Glomerular endothelial cell (primary cell): ENCODE data around the gene CACNA2D3. TPM values are rescaled to one million over a fixed set of nuclear protein-coding genes. Genes with fewer than 3 reads are reported as not detected.
"Not testable (repeated sequence)": the region's sequence is repeated elsewhere in the genome, so short reads cannot be mapped to it uniquely, and the experiment has no call there.

ENCODE experiments used
- DNase-seq: peaks from one replicate; pipeline ENCODE4 v3.0.0-alpha.2; 2011; ENCODE audit warnings: low read depth, low spot score; ENCODE audit errors: extremely low read depth
- total RNA-seq: library from RNA; depleted of rRNA; stranded (reverse); fragments of >200 nt; gene quantifications from 2 replicates; pipeline ENCODE4 v1.2.3, GENCODE V29; 2015

The CACNA2D3 gene
- 0.05 TPM in 1 of 2 replicates, not detected in the other for total RNA-seq

DNA sequence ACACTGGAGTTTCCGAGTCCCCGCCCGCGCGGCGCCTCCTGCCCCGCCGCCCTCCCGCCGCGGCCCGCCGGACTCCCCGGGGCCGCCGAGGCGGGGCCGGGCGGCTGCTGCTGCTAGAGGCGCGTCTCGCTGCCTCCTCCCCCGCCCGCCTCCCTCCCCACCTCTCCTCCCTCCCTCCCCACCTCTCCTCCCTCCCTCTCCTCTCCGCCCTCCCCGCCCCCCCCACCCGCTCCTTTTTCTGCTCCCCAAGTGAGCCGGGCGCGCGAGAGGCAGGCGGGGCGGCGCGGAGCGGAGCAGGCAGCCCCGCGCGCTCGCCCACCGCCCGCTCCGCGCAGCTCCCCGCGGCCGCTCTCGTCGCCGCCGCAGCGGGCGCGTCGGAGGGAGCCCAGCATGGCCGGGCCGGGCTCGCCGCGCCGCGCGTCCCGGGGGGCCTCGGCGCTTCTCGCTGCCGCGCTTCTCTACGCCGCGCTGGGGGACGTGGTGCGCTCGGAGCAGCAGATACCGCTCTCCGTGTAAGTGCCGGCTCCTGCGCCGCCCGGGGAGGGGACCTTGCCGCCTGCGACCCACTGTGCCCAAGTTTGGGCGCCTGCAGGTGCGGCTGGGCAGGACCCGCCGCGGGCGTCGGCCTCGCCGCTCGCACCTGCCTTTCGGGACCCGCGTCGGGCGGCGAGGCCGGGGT lies at the start of gene CACNA2D3:
CACNA2D3 (plus strand) TSS at position 229 of the 679 bp plus-strand sequence.
- no peak for DNase-seq

DNA sequence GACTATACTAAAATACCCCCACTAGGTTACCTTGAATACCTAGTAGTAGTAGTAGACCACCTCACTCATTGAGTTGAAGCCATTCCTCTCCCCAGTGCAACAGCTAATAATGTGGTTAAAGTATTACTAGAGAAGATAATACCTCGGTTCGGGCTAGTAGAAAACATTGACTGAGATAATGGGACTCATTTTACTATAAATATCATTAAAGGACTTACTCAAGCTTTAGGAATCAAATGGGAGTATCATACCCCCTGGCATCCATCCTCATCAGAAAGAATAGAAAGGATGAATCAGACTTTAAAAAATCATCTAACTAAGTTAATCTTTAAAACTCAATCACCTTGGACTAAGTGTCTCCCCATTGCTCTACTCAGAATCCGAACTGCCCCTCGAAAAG lies 49.0 kb upstream of the CACNA2D3 start:
- no peak for DNase-seq

DNA sequence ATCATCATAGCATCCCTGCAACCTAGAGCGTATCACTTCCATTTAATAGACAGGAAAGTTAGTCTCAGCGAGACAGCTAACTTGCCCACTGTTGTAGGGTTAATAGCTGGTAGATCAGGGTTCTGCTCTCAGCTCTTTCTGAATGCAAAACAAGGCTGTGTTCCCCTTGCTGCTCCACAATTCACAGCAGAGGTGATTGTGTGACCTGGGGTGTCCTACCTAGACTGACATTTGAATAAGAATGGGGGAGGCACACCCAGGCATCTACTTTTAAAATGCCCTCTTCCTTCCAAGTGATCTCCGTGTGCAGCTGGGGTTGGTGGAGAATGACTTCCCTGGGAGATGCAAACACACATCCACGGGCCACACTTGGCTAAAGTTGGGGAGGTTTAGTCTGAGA lies 43.0 kb upstream of the CACNA2D3 start:
- no peak for DNase-seq

DNA sequence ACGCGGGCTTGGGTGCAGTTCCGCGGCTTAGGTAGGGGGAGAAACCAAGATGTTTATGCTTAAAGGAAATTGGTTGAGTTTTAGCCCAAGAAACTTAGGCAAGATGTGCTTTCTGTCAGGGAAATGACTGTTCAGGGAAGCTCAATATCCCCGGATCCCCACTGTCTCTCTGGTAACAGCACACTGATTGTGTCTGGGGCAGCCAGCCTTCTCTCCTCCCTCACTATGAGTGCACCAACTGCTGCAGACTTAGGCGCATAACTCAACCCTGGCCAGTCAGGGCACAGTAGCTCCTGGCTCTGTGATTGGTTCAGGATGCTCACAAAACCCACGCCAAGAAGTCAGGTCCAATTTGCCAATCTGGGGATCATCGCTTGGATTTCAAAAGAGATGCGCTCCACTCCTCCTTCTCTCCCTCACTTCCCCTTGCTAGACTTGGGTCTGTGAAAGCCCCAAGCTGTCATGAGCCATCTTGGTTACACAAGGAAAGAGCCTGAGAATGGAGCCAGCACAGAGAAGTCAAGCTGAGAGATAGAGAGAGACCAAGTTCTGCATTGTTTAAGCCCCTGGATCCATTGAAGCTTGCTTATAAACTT lies 42.5 kb upstream of the CACNA2D3 start:
- no peak for DNase-seq

DNA sequence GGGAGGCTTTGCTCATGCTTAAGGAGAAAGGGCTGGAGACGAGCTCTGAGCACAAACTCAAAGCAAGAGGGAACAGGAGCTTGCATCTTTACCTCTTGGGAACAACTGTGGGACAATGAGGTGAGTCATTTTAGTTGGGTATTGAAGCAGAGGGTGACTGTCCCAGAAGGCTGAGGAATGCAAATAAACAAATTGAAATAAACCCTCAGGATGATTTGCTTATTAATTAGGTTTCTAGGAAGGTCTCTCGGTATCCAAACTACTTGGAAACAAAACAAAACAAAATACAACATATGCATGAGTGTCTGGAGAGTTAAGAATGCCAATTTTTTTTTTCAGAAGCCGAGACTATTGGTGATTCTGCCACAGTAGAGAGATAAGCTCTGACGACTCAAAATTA lies 38.4 kb upstream of the CACNA2D3 start:
- DNase-seq: no peak

DNA sequence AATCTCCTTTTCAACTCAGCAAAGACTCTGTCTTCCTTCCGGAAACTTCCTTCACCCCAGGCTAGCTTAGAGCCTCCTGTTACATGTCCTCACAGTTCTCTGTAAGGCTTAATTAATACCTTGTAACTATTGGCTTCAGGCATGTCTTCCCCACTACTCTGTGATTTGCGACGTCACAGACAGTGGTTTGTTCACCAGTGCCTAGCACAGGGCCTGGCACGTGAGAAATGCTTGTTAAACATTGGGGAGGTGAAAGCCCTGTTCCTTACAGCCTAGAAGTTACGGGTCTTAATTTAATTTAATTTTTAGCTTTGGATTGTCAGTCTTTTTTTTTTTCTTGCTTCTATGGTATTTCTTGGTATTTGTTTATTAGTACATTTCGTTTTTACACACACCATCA lies 36.4 kb upstream of the CACNA2D3 start:
- no peak for DNase-seq

DNA sequence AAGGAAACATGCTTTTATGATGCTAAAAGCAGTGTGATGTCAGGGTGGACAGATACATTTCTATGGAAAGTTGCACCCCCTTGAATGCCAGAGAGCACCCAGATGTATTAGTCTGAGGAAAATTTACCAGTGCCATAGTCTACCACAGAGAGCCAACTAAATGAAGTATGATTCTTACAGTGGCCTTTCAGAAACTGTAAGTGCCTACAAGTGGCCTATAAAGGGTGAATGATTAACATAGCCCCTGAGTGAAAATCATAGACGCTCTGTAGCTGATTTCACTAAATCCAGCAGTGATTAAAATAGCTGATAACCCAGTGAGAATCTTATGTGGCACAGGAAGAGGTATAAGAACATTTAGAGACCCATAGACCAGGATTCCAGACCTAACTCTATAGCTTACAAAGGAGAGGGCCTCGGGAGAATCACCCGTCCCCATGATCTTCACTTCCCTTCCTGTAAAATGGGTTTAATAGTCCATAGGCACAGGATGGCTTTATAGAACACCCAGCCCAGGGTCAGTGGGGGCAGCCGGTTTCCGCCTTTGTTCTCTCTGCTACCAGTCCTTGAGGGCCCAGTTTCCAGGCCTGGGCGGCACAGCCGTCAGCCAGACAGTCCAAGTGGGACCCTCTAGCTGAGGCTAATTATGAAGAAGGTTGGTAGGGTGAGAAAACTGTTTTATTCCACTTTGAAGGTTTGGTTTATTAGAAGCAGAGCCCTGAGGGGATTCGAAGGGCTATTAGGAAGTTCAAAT lies 35.5 kb upstream of the CACNA2D3 start:
- no peak for DNase-seq

DNA sequence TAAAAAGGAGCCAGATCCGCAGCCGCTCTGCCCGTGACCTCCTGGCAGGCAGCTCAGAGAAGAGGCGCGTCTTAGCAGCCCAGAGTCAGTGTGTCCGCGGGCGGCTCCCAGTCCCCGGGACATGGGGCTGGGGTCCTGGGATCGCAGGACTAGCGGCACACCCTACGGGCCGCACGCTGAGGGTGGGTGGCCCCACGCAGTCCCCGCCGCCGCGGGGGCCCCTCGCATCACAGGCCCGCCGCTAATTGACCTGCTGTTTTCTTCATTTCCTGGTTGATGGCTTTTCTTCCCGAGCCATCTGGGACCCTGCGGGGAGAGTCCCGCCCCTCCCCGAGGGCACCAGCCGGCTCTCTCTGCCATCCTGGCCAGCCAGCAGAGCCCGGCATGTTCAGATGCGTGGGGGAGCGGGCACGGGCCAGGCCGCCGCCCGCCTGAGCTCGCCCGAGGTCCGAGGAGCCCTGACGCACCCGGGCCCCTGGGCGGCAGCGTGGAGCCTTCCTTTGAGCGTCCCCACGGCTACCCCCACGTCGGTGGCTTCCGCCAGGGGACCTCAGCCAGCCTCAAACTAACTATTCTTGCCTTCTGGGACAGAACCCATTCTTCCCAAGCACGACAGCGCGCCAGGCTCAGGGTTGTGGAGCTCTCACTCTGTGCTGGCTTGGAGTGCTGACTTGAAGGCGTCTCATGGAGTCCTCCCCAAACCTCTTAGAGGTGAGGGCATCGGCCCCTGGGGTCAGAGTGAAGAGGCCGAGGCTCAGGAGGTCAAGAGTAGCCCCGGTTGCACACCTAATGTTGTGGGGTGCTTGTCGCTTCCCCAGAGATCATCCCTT lies 34.6 kb upstream of the CACNA2D3 start:
- no peak for DNase-seq

DNA sequence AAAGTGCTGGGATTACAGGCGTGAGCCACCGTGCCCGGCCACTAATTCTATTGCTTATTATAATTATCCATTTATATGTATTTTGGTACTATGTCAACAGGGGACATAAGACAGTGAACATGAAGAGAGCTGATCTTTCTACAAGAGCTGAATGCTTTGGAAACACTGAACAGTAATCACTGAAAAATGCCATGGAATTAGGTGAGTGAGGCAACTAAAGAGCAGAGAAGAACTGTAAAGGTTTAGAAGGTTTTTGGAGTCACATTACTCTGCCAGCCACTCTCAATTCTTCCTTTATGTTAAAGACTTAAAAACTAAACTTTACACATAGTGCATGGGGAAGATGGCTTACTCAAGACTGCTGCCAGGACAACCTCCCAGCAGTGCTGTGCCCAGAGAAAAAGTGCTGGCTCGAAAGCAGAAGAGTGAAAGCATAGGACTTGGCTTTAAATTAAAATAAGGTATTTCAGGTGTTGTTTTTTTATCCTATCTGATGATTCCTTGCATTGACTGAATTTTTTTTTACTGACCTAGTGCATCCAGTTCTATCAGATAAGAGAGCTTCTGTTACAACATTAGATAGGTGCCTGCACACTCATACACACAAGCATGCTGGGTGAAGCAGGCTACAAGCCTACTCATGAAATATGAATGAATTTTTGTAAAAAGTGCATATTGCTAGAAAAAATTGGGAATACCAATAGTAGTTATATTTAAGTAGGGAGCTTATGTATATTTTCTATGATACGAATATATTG lies 28.7 kb upstream of the CACNA2D3 start:
- DNase-seq: no peak

DNA sequence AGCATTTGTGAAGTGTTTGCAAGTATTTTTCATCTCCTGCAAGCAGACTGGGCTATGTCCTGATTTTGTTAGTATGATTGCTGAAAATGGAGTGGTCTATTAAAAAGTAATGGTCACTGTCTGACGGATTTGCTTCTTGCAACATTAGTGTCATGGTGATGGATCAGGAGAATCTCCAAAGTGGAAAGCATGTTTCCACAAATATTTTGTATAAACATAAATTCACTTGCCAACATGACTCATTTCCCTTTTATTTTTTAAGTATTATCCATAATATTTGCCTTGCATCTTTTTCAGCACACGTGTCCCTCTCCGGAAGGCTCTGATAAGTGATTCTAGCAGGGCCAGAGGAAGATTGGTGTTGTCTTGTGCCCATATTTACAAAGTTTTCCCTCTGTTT lies 27.4 kb upstream of the CACNA2D3 start:
- DNase-seq: no peak

DNA sequence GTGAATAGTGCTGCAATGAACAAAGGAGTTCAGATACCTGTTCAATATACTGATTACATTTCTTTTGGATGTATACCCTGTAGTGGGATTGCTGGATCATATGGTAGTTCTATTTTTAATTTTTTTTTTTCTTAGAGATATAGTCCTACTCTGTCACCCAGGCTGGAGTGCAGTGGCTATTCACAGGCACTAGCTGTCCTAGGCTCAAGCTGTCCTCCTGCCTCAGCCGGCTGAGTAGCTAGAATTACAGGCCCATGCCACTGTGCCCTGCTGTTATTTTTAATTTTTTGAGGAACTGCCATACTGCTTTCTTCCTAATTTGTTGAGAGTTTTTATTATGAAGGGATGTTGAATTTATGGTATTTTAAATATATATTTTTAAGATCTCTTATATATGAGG lies 23.0 kb upstream of the CACNA2D3 start:
- no peak for DNase-seq

DNA sequence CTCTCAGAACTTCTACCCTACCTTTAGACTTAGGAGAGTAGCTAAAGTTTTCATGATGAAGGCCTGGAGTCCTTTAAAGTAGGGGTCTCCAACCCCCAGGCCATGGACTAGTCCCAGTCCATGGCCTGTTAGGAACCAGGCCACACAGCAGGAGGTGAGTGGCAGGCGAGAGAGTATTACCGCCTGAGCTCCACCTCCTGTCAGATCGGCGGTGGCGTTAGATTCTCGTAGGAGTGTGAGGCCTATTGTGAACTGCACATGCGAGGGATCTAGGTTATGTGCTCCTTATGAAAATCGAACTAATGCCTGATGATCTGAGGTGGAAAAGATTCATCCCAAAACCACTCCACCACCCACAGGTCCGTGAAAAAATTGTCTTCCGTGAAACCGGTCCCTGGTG lies 18.3 kb upstream of the CACNA2D3 start:
- no peak for DNase-seq

DNA sequence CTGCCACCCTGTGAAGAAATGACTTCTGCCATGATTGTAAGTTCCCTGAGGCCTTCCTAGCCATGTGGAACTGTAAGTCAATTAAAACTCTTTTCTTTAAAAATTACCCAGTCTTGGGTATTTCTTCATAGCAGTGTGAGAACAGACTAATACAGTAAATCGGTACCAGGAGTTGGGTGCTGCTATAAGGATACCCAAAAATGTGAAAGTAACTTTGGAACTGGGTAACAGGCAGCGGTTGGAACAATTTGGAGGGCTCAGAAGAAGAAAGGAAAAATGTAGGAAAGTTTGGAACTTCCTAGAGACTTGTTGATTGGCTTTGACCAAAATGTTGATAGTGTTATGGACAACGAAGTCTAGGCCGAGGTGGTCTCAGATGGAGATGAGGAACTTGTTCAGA lies 6.2 kb upstream of the CACNA2D3 start:
- DNase-seq: not testable (repeated sequence)

DNA sequence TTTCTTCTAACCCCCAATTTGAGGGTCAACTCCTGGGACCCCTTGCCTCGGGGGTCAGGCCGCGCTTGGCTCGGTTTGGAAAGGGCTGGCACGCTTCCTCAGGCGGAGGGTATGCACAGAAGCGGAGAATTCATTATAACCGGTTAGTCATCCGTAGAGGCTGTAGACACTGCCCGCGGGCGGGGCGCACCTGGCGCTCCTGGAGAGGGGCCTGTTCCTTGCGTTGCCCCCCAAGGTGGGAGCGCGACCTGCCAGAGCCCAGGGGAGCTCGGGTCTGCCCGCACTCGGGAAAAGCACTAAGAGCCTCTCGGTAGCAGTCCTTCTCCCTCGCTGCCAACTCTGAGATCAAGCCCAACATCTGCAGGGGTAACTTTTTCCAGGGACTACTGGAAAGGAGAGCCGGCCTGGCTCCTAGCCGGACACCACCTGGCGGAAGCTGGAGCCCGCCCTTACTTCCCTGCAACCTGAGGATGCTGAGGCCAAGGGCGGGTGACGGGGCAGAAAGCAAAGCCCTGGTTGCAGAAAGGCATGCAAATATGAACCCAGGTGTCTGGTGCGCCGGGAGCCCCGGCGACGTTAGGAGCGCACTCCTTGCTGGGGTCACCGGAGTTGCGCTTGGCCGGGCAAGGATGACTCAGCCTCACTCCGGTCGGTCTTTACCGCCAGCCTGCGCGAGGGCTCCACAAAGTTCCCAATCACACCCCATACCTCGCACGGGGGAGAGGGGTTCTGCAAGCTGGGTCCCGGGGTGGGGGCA lies 1.5 kb upstream of the CACNA2D3 start:
- no peak for DNase-seq

DNA sequence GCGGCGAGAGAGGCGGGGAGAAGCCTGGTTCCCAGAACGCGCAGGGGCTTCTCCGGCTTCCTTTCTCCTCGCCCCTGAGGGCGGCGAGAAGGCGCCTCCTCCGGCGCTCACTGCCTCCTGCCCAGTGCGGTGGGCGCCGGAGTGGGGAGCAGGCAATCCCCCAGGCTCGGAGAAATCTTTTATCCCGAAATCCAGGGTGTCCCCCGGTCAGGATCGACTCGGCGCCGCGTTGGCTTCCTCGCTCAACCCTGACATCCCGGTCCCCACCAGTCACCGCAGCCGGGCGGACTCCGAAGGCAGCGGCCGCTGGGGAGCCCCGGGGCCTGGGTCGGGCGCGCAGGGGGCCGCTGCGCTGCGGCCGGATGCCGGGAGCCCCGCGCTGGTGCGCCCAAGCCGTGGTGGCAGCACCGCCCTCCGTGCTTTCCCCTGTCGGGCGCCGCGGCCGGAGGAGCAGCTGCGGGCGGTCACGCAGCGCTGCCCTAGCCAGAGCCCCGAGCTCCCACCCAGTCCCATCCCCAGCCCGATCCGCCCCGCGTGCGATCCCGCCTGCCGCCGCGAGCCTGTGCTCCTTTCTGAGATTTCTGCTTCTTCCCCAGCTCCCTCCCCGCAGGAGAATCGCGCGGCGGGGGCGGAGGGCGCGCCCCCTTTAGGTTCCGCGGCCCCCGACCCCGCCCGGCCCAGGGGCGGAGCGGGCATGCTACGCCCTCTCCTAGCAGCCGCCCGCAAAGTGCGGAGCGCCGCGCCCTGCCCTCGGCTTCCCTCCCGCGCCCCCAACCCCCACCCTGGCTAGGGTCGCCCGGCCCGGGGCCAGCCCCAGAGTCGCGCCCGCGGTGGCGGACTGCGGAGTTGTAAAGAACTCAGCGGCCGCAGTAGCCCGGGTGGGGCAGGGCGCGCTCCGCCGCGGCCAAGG lies 683 bp upstream of the CACNA2D3 start:
- DNase-seq: no peak

DNA sequence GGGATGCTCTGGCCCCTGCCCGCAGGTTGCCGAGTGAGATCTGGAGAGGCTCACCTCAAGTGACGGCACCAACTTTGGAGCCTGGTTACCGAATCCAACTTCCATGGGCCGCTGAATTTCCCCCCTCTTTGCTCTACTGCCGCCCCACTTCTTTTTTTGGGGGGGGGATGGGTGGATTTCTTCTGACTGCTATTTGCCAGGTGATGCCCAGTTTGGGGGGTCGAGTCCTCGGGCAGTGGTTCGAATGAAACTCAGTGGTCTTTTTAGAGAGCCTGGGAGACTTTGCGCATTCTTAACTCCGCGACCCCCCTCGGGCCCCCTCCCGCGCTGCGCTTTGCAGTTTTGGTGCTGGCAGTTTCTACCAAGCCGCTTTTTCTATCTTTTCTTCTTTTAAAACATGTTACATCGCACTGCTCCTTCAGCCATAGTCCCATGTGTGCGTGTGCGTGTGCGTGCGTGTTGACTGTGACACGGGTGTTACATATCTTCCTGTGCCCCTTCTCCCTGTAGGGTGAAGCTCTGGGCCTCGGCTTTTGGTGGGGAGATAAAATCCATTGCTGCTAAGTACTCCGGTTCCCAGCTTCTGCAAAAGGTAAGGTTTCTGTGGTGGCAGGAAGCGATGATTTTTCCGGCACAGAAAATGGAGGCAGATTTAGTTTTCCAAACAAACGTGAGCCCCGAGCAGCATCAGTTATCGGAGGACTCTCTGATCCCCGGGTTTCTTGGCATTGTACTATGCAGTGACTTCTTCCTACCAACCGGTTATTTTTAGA lies 837 bp downstream of the CACNA2D3 start:
- no peak for DNase-seq

DNA sequence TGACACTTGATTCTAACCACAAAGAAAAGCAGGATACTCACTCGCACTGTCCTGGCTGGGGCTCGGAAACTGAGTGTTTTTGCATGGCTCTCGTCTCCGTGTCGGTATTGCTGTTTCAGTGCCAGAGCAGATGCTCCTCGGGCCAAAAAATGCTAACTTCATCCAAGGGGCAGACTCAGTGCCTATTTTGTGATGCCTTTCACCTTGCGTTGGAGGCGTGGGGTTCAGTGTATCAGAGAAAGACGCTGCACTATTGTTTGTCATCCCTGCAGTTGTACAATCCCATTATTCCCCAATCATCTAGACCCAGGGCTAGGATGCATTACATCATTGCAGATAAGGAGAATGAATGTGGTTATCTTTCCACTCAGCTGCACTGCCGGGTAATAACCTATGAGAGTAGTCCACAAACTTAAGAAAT lies 1.4 kb downstream of the CACNA2D3 start:
- no peak for DNase-seq

DNA sequence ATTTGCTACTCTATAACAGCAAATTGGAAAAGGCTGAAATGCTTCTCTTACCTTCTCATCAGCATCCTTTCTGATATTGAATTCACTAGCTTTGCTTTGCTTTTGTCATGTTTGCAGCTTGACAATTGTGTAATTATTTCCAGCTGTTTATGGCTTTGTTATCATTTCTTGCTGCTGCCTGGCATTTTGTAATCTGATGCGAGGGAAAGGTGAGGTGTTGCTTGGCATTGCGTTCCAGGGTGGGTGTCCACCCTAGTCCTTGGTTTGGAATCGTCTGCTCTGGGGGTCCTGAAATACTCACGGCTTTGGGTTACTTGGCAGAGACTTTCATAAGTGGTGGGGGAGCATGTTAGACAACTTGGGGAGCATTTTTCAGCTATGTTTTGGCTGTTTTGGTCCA lies 2.9 kb downstream of the CACNA2D3 start:
- DNase-seq: no peak
